Vagina (tissue), 2 donors: Measurements from ENCODE around the gene TFDP2. TPM values are rescaled to one million over a fixed set of nuclear protein-coding genes. Genes with fewer than 3 reads are reported as not detected.
A peak's percentile ranks its signal among the peaks of the same experiment; 100 is the strongest.

Source experiments
- DNase-seq, 2 donors: peaks; one replicate each; pipeline ENCODE4 v3.0.0-alpha.2; 2017; ENCODE audit errors: extremely low spot score in 2 of 2
- H3K27ac ChIP-seq: fragments of 200-600 bp; sonication (generic); one replicate; pipeline ENCODE4 v1.5.1; 2019
- H3K27me3 ChIP-seq: fragments of 200-600 bp; sonication (generic); one replicate; pipeline ENCODE4 v1.5.1; 2019
- H3K36me3 ChIP-seq, 2 donors: fragments of 200-600 bp; sonication (generic); one replicate each; pipeline ENCODE4 v1.5.1; 2017 to 2019
- H3K4me1 ChIP-seq: fragments of 200-600 bp; sonication (generic); one replicate; pipeline ENCODE4 v1.5.1; 2019
- H3K4me3 ChIP-seq, 2 donors: fragments of 200-600 bp; sonication (generic); 1 replicate in 1 of 2; 2 replicates in 1 of 2; pipeline ENCODE4 v1.5.1; 2016 to 2019
- H3K9me3 ChIP-seq: fragments of 200-600 bp; sonication (generic); one replicate; pipeline ENCODE4 v1.5.1; 2019
- POLR2A ChIP-seq, 2 donors: fragments of 450-650 bp; IDR thresholded peaks; one replicate each; pipeline ENCODE4 v1.6.1; 2017; ENCODE audit warnings: antibody characterized with exemption in 2 of 2, mild to moderate bottlenecking in 2 of 2, moderate library complexity in 2 of 2
- POLR2AphosphoS5 ChIP-seq, 2 donors: sonication (generic); formaldehyde crosslinking; IDR thresholded peaks; one replicate each; pipeline ENCODE4 v1.9.0; 2017; ENCODE audit warnings: antibody characterized with exemption in 2 of 2, mild to moderate bottlenecking in 2 of 2, low read depth in 1 of 2; ENCODE audit not compliant: insufficient read depth in 1 of 2
- intact Hi-C: fragments of 100-400 bp; cut with DNase I; formaldehyde crosslinking; loops from one replicate; pipeline ENCODE4 v1.15.1; 2023
- total RNA-seq: library from RNA; depleted of rRNA; stranded (reverse); fragments of >200 nt; gene quantifications from one replicate; pipeline ENCODE4 v1.2.3, GENCODE V29; 2016
- TF ChIP-seq, protein P1 (sequence below), 3 experiments: fragments of 450-650 bp in 2 of 3; fragments of 200-600 bp in 1 of 3; sonication (generic) in 1 of 3; IDR thresholded peaks; one replicate each; pipeline ENCODE4 v1.5.1; 2017 to 2019; ENCODE audit warnings: antibody characterized with exemption in 3 of 3, mild to moderate bottlenecking in 2 of 3, moderate library complexity in 2 of 3

Gene TFDP2
- total RNA-seq, 1 donor from 2014 or later, result 24.8 TPM

DNA sequence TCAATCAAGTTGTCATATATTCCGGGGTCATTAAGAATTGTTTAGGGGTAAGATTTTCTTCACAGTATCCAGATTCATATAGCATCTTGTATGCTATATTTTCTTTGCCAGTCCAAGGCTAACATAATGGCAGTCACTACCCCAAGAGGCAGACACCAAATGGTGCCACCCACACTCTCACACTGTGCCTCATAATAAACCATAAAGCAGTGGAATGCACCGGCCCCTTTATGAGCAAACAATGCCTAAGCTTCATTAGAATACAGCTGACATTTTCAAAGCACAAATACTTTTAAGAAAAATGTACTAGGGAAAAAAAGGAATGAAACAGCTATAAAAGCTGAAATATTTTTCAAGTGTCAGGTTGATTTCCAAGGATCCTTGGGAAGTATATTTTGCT, 121.6 kb downstream of the TFDP2 start:
- TF ChIP-seq, protein P1, sequence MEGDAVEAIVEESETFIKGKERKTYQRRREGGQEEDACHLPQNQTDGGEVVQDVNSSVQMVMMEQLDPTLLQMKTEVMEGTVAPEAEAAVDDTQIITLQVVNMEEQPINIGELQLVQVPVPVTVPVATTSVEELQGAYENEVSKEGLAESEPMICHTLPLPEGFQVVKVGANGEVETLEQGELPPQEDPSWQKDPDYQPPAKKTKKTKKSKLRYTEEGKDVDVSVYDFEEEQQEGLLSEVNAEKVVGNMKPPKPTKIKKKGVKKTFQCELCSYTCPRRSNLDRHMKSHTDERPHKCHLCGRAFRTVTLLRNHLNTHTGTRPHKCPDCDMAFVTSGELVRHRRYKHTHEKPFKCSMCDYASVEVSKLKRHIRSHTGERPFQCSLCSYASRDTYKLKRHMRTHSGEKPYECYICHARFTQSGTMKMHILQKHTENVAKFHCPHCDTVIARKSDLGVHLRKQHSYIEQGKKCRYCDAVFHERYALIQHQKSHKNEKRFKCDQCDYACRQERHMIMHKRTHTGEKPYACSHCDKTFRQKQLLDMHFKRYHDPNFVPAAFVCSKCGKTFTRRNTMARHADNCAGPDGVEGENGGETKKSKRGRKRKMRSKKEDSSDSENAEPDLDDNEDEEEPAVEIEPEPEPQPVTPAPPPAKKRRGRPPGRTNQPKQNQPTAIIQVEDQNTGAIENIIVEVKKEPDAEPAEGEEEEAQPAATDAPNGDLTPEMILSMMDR (IDR thresholded peaks at IDR 0.05), result no peak
- TF ChIP-seq POLR2A (IDR thresholded peaks at IDR 0.05) (no peak), POLR2AphosphoS5 (IDR thresholded peaks at IDR 0.05; ENCODE audit: insufficient read depth in 1 of 2, low read depth in 1 of 2) (no peak)
- no peak for DNase-seq
- intact Hi-C loops, result no loop called here
- Histone ChIP-seq H3K36me3 (no peaks in the 10 kb centered on the region), H3K27ac (no peak overlapping the region), H3K4me1 (peaks cover 17% of the 10 kb centered on the region), H3K27me3 (no peaks in the 10 kb centered on the region), H3K9me3 (no peaks in the 10 kb centered on the region), H3K4me3 (peak overlapping the region; percentile 25 to 48)

- DNase-seq, result no peak
- peak overlapping the region in 1 of 2 donors; percentile 48 for H3K4me3 ChIP-seq
- H3K9me3 ChIP-seq, result no peaks in the 10 kb centered on the region
- H3K36me3 ChIP-seq, result no peaks in the 10 kb centered on the region
- peaks cover 17% of the 10 kb centered on the region for H3K4me1 ChIP-seq
- H3K27ac ChIP-seq, result no peak overlapping the region
- intact Hi-C loops, result no loop called here
- no peaks in the 10 kb centered on the region for H3K27me3 ChIP-seq
- TF ChIP-seq POLR2A (IDR thresholded peaks at IDR 0.05) (no peak), POLR2AphosphoS5 (IDR thresholded peaks at IDR 0.05; ENCODE audit: insufficient read depth in 1 of 2, low read depth in 1 of 2) (no peak)
- TF ChIP-seq, protein P1 (IDR thresholded peaks at IDR 0.05), result no peak
Measured at GRCh38 chr3:142027300-142027699, 122.0 kb downstream of the TFDP2 start.

GRCh38 chr3:142026333-142026732, 123.0 kb downstream of the TFDP2 start:
- no peaks in the 10 kb centered on the region for H3K9me3 ChIP-seq
- no peak for TF ChIP-seq POLR2A (IDR thresholded peaks at IDR 0.05)
- TF ChIP-seq, protein P1 (IDR thresholded peaks at IDR 0.05), result no peak
- no peaks in the 10 kb centered on the region for H3K36me3 ChIP-seq
- no peak for DNase-seq
- intact Hi-C loops, result no loop called here
- peaks cover 17% of the 10 kb centered on the region for H3K4me1 ChIP-seq
- no peak overlapping the region for H3K4me3 ChIP-seq
- H3K27ac ChIP-seq, result no peak overlapping the region
- no peaks in the 10 kb centered on the region for H3K27me3 ChIP-seq

DNA sequence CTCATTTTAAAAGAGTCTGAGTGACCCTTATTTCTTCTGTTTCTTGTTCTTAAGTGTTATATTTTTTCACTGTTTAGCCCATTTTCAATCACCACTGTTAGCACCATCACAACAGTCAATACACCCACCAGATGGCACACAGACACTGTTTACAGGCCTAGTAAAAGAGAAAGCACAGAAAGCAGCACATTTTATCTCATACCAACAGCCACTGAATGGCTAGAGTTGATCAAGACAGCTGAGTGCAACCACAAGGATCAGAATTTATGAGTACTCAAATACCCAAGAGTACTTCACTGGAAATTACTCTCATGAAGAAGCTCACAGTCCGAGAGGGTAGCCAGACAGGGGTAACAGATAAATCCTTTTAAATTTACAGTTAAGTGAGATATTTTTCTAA, 127.0 kb downstream of the TFDP2 start:
- intact Hi-C loops, result no loop called here
- TF ChIP-seq, protein P1 (IDR thresholded peaks at IDR 0.05), result no peak
- TF ChIP-seq POLR2A (IDR thresholded peaks at IDR 0.05) (no peak), POLR2AphosphoS5 (IDR thresholded peaks at IDR 0.05; ENCODE audit: insufficient read depth in 1 of 2, low read depth in 1 of 2) (no peak)
- H3K4me1 ChIP-seq, result peaks cover 10% of the 10 kb centered on the region
- no peaks in the 10 kb centered on the region for H3K9me3 ChIP-seq
- no peaks in the 10 kb centered on the region for H3K27me3 ChIP-seq
- no peak overlapping the region for H3K27ac ChIP-seq
- no peak overlapping the region for H3K4me3 ChIP-seq
- no peaks in the 10 kb centered on the region for H3K36me3 ChIP-seq
- DNase-seq, result no peak

DNA sequence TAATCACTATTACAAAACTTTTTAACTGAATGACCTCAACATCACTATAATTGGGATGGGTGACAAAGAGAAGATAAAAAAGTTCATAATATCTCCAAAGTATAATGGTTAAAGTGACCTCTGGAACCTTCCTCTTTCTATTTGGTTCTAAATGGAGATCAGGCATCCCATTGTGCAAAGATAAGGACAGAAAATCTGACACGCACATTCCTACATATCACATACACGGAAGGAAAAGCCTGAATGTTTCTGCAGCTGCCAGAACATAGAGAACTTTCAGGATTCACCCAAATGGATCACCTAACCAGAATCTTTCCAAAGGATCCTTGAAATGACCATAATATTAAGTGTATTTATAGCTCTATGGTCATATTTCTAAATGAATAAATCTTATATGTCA, 128.2 kb downstream of the TFDP2 start:
- intact Hi-C loops, result no loop called here
- no peak for DNase-seq
- no peaks in the 10 kb centered on the region for H3K4me1 ChIP-seq
- no peaks in the 10 kb centered on the region for H3K36me3 ChIP-seq
- no peak overlapping the region for H3K27ac ChIP-seq
- no peak overlapping the region for H3K4me3 ChIP-seq
- no peaks in the 10 kb centered on the region for H3K9me3 ChIP-seq
- TF ChIP-seq, protein P1 (IDR thresholded peaks at IDR 0.05), result no peak
- TF ChIP-seq POLR2A (IDR thresholded peaks at IDR 0.05) (no peak), POLR2AphosphoS5 (IDR thresholded peaks at IDR 0.05; ENCODE audit: insufficient read depth in 1 of 2, low read depth in 1 of 2) (no peak)
- H3K27me3 ChIP-seq, result no peaks in the 10 kb centered on the region
